ENCODE results near the gene KCNQ5.
"Not testable (repeated sequence)": the region's sequence is repeated elsewhere in the genome, so short reads cannot be mapped to it uniquely, and the experiment has no call there.

Gene KCNQ5

DNA sequence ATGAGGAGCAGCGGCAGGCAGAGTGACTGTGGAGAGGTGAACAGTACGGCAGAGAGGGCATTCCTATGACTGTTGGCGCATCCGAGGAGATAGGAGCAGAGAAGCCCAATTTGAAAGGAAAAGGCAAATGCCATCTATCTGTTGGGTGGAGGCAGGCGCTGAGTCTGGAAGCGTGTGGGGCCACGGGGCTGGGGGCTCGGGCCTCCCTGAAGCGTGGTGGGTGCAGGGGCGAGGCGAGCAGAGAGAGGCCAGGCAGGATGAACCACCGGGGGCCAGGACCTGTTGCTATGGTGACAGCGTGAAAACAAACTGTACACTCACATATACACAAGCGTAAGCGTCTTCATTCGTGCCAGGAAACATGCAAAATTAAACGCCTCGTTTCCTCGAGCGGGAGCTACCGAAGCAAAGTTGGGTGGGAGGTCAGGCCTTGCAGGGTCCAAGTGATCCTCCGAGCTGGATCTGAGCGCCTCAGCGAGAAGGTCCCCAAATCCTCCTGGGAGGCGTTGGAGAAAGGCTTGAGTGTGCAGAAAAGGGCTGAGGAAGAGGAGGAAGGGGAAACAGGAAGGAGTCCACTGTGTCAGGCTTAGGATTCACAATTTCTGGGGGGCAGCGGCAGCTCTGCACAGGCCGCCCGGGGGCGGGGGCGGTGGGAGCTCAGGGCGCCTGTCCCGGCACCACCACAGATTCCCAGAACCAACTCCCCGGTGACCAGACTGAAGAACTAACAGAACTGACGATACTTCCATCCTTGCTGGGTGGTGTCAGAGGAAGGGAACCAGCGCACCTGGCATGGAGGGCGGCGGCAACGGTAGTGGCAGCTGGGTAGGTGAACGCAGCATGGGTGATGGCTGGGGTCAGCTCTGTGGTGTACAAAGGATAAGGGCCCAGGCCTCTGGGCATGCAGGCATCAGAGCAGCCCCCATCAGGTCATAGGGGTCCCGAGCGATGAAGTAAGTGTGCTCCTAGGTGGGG lies 535.2 kb downstream of the KCNQ5 start:
- H3K9me3 Mint-ChIP-seq, result peaks cover 8% of the 10 kb centered on the region
- H3K27ac Mint-ChIP-seq, result no peak overlapping the region

DNA sequence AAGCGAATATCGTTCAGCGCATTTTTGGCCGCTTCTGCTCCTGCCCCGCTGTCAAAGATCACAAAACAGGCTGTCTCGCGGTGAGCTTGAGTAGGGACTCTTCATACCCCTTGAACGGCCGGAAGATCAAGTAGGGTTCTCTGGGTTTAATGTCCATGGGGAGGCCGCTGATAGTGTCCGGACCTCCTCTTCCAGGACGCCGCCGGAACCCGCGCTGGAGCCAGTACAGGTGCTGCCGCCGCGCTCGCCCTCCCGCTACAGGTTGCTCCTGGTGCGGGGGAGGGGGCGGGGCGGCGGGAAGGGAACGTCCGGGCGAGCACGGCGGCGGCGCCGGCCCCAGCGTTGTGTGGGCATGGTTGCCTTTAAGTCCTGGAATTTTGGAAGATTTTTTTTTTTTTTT lies 536.0 kb downstream of the KCNQ5 start:
- peaks cover 8% of the 10 kb centered on the region for H3K9me3 Mint-ChIP-seq
- CTCF ChIA-PET, result no interaction called here
- DNase-seq, result no peak

More for the DNA sequence above, 535.2 kb downstream of the KCNQ5 start:
- Mint-ChIP-seq H3K36me3 (peaks cover 6% of the 10 kb centered on the region), H3K4me1 (no peaks in the 10 kb centered on the region), H3K4me3 (no peak overlapping the region), H3K27me3 (no peaks in the 10 kb centered on the region)
- DNase-seq, result no peak
- CTCF ChIA-PET, result no interaction called here

DNA sequence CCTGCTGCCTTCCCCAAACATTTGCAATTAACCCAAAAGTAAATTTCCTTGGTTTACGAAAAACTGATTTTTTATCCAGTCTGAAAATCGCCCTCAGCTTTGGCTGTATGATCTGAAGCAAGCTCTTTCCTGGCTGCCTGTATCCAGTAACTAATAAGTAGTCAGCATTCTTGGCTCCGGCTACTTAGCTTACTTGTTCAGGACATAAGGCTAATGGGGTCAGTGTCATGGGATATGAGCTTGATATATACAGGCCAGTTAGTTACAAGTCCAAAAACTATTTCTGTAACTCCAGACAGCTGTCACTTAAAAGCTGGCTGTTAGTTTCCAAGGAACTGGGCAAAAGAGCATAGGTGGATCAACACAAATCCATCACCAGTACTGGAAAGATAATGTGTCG lies 547.2 kb downstream of the KCNQ5 start:
- Mint-ChIP-seq H3K9me3 (no peaks in the 10 kb centered on the region), H3K4me3 (no peak overlapping the region), H3K4me1 (no peaks in the 10 kb centered on the region), H3K36me3 (no peaks in the 10 kb centered on the region), H3K27me3 (no peaks in the 10 kb centered on the region), H3K27ac (no peak overlapping the region)
- DNase-seq, result no peak
- CTCF ChIA-PET, result interaction anchor here (0.5 to 1.0 kb wide), 4 partner anchors 157 to 640 kb away, joined by 3 read pairs; no protein-coding TSS in a partner anchor

More for the DNA sequence above, 536.0 kb downstream of the KCNQ5 start:
- Mint-ChIP-seq H3K27me3 (no peaks in the 10 kb centered on the region), H3K36me3 (peaks cover 6% of the 10 kb centered on the region), H3K4me1 (no peaks in the 10 kb centered on the region), H3K4me3 (no peak overlapping the region), H3K27ac (no peak overlapping the region)

DNA sequence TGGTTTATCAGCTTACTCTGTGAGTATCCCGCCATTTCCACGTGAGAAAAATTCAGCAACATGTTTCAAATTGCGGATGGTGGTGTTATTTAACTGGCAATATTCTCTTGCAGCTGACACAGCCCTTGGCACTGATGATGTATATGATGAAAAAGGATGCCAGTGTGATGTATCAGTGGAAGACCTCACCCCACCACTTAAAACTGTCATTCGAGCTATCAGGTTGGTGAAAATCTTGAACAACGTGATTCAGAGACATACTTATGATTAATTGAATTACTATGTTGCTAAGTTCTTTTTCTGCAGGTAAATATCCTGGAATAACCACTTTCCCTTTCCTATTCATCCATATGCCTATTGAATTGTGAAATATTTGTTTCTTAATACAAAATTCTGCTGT lies 547.8 kb downstream of the KCNQ5 start:
- Mint-ChIP-seq H3K27me3 (no peaks in the 10 kb centered on the region), H3K36me3 (no peaks in the 10 kb centered on the region), H3K27ac (no peak overlapping the region), H3K4me1 (no peaks in the 10 kb centered on the region), H3K9me3 (no peaks in the 10 kb centered on the region), H3K4me3 (no peak overlapping the region)
- CTCF ChIA-PET, result interaction anchor here (0.7 to 1.0 kb wide), 3 partner anchors 157 to 160 kb away, joined by 3 read pairs; no protein-coding TSS in a partner anchor
- no peak for DNase-seq

DNA sequence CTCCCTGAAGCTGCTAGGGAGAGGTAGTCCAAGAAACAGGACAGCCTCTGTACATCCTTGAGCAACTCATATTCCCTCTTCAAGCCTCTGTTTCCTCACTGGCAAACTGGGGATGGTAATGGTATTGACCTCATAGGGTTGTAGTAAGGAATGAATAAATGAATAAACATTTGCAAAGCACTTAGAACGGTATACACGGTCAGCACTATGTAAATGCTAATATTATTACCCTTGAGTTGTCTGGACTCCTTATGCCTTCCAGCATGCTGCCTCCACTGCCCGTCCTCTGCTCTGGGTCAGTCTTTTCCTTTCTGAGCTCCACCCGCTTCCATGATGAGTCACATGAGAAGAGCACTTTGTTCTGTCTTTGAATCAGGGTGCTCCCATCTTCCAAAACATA lies 552.8 kb downstream of the KCNQ5 start:
- no peaks in the 10 kb centered on the region for H3K9me3 Mint-ChIP-seq
- no peaks in the 10 kb centered on the region for H3K36me3 Mint-ChIP-seq
- CTCF ChIA-PET, result interaction anchor here (1.2 kb wide), 1 partner anchor 763 kb away, joined by 4 read pairs; no protein-coding TSS in a partner anchor
- no peak for DNase-seq
- no peaks in the 10 kb centered on the region for H3K4me1 Mint-ChIP-seq
- H3K27me3 Mint-ChIP-seq, result no peaks in the 10 kb centered on the region
- no peak overlapping the region for H3K27ac Mint-ChIP-seq
- no peak overlapping the region for H3K4me3 Mint-ChIP-seq

DNA sequence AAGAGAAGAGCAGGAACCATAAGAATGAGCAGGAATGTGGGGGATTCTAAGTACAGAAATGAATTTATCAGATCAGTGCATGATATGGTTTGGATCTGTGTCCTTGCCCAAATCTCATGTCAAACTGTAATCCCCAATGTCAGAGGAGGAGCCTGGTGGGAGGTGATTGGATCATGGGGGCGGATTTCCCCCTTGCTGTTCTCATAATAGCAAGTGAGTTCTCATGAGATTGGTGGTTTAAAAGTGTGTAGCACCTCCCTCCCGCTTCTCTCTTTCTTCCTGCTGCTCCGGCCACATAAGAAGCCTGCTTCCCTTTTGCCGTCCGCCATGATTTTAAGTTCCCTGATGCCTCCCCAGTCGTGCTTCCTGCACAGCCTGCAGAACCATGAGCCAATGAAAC lies 554.2 kb downstream of the KCNQ5 start:
- Mint-ChIP-seq H3K9me3 (no peaks in the 10 kb centered on the region), H3K4me3 (no peak overlapping the region)
- CTCF ChIA-PET, result no interaction called here

DNA sequence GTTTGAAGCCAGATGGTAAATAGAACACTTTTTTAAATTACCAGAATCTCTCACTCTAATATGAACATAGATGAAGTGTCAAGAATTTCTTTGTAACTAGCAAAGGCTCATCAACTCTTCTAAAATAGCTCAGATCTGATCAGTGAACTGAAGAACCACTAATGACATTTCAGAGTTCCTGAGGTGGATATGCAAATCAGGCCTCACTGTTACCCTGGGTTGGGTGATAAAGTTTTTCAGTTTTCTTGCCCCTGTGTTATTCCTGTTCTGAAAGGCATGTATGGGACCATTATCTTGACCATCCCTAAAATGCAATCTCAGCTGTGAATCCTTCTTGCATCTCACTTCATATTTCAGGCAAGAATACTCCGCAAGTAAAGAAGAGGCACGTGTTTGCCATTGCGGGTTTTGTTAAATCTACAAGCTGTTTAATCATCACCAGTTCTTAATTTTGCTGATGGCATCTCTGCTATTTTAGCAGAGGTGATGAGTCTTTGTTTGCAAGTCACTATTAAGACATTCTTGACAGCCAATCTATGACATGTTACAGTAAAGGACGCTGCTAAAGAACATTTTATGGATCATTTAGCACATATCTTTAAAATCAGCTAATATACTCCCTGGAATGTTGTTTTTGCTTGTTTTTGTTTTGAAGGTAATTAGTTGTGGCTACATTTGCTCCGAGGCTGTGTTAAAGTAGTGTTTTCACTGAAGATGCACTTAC lies 555.5 kb downstream of the KCNQ5 start:
- Mint-ChIP-seq H3K4me1 (peaks cover 4% of the 10 kb centered on the region), H3K4me3 (no peak overlapping the region), H3K27me3 (no peaks in the 10 kb centered on the region), H3K36me3 (no peaks in the 10 kb centered on the region), H3K9me3 (no peaks in the 10 kb centered on the region), H3K27ac (no peak overlapping the region)
- DNase-seq, result no peak
- CTCF ChIA-PET, result no interaction called here

More for the DNA sequence above, 554.2 kb downstream of the KCNQ5 start:
- no peak overlapping the region for H3K27ac Mint-ChIP-seq
- no peaks in the 10 kb centered on the region for H3K36me3 Mint-ChIP-seq
- DNase-seq, result no peak
- no peaks in the 10 kb centered on the region for H3K27me3 Mint-ChIP-seq
- peaks cover 4% of the 10 kb centered on the region for H3K4me1 Mint-ChIP-seq

DNA sequence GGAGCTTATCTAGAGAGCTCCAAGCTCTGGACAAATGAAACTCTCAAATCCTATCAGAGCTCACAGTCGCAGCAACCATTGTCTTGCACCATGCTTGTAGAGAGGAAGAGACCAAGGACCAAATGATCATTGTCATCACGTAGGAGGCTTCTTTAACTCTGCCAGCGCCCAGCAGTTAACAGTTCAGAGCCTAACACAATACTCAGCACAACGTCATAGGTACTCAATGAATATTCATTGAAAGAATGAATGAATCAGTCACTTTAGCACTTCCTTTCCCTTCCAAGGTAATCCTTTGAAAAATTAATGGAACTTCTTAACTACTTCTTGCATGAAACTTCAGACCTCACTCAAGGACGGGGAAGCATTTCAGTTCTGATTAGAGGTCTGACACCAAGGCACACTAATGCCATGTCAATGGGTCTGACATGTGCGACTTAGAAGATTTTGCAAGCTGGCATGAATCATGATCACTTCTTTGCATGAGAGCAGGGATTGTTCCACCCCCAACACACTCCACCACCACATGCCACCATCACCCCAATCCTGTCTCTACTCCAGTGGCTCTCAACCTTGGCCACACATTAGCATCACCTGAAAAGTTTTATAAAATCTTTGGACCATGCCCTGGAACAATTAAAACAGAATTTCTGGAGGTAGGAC lies 558.3 kb downstream of the KCNQ5 start:
- CTCF ChIA-PET, result interaction anchor here (0.7 to 1.8 kb wide), 5 partner anchors 557 to 768 kb away, joined by 3 to 8 read pairs (median 3); no protein-coding TSS in a partner anchor
- DNase-seq, result no peak
- no peaks in the 10 kb centered on the region for H3K27me3 Mint-ChIP-seq
- no peak overlapping the region for H3K4me3 Mint-ChIP-seq
- H3K36me3 Mint-ChIP-seq, result no peaks in the 10 kb centered on the region
- peaks cover 4% of the 10 kb centered on the region for H3K4me1 Mint-ChIP-seq
- H3K27ac Mint-ChIP-seq, result no peak overlapping the region
- H3K9me3 Mint-ChIP-seq, result no peaks in the 10 kb centered on the region

DNA sequence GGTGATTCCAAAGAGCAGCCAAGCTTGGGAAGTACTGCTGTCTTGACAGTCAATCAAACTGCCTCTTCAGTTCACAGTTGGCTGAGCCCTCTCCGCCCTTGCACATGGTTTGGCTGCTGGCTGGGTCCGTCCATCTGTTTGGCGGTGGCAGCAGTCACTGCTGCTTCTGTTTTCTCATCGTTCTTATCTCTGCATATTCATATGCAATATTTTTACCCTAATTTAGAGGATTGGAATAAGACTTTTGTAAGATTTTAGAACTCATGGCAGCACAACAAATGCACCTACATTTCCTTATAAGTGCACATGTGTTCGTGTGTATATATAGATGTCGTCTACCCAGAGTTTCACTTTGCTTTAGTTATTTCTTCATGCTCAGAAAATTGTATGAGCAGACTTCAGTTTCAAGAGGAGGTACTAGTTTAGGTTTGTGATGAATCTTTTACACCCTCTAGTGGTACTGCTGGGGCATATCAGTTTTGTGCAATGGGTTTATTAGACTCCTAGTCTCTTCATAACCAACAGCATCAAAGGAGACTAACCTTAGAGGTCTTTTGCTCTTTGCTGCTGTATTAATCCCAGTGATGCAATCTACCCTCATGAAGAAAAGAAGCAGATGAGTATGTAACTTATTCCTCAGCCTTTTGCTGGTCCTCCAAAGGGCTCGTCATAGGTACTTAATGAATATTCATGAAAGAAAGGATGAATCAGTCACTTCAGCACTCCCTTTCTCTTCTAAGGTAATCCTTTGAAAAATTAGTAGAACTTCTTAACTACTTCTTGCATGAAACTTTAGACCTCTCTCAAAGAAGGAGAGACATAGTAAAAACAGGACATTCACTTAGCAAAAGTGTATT lies 559.1 kb downstream of the KCNQ5 start:
- Mint-ChIP-seq H3K27me3 (no peaks in the 10 kb centered on the region), H3K27ac (no peak overlapping the region), H3K36me3 (no peaks in the 10 kb centered on the region), H3K4me1 (peaks cover 4% of the 10 kb centered on the region), H3K4me3 (no peak overlapping the region), H3K9me3 (no peaks in the 10 kb centered on the region)
- CTCF ChIA-PET, result interaction anchor here (0.7 to 2.0 kb wide), 5 partner anchors 561 to 769 kb away, joined by 3 to 11 read pairs (median 7); no protein-coding TSS in a partner anchor
- peak; percentile 25 for DNase-seq

DNA sequence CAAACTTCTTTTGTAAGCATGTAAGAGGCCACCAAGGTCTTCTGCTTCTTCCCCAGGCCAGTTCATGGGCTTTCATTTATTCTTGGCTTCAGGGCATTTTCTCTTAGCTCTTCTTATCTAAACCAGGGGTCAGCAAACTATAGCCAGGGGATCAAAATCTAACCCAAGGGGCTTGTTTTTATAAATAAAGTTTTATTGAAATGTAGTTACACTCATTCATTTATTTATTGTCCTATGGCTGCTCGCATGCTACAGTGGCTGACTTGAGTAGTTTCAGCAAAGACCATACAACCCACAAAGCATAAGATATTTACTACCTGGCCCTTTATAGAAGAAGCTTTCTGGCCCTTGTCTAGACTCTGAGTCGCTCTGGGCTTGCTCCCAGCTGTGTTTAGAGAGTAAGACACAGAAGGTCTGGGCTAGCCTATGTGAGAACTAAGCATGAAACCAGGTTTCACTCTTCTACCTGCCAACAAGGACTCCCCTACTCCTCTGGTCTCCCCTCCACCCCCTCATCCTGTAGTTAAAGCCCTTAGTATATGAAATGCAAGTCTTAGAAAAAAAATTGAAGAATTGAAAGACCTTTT lies 560.2 kb downstream of the KCNQ5 start:
- no peak for DNase-seq
- Mint-ChIP-seq H3K36me3 (no peaks in the 10 kb centered on the region), H3K27me3 (no peaks in the 10 kb centered on the region), H3K4me1 (peaks cover 4% of the 10 kb centered on the region), H3K27ac (no peak overlapping the region), H3K9me3 (no peaks in the 10 kb centered on the region), H3K4me3 (no peak overlapping the region)
- CTCF ChIA-PET, result interaction anchor here (1.0 to 2.0 kb wide), 2 partner anchors 566 to 770 kb away, joined by 3 to 11 read pairs; no protein-coding TSS in a partner anchor

DNA sequence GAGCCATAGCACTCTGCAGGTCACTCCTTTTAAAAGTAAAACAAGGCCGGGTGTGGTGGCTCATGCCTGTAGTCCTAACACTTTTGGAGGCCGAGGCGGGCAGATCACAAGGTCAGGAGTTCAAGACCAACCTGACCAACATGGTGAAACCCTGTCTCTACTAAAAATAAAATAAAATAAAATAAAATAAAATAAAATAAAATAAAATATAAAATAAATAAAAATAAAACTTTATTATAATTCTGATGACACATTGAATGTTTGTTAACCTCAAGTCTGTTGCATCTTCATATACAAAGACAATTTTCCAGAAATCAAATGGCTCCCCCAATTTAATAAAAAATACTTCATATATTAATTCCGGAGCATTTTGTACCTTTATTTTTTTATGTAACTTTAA lies 571.4 kb downstream of the KCNQ5 start:
- H3K36me3 Mint-ChIP-seq, result not testable (repeated sequence)

DNA sequence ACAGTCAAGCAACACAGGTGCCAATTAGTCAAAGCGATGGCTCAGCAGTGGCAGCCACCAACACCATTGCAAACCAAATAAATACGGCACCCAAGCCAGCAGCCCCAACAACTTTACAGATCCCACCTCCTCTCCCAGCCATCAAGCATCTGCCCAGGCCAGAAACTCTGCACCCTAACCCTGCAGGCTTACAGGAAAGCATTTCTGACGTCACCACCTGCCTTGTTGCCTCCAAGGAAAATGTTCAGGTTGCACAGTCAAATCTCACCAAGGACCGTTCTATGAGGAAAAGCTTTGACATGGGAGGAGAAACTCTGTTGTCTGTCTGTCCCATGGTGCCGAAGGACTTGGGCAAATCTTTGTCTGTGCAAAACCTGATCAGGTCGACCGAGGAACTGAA lies 572.9 kb downstream of the KCNQ5 start:
- Mint-ChIP-seq H3K9me3 (no peaks in the 10 kb centered on the region), H3K27me3 (no peaks in the 10 kb centered on the region), H3K4me1 (no peaks in the 10 kb centered on the region), H3K27ac (no peak overlapping the region), H3K36me3 (no peaks in the 10 kb centered on the region), H3K4me3 (no peak overlapping the region)
- no peak for DNase-seq
- CTCF ChIA-PET, result no interaction called here

More for the DNA sequence above, 571.4 kb downstream of the KCNQ5 start:
- H3K9me3 Mint-ChIP-seq, H3K27me3 Mint-ChIP-seq, H3K27ac Mint-ChIP-seq, H3K4me3 Mint-ChIP-seq, DNase-seq, CTCF ChIA-PET, H3K4me1 Mint-ChIP-seq: not testable (repeated sequence)

DNA sequence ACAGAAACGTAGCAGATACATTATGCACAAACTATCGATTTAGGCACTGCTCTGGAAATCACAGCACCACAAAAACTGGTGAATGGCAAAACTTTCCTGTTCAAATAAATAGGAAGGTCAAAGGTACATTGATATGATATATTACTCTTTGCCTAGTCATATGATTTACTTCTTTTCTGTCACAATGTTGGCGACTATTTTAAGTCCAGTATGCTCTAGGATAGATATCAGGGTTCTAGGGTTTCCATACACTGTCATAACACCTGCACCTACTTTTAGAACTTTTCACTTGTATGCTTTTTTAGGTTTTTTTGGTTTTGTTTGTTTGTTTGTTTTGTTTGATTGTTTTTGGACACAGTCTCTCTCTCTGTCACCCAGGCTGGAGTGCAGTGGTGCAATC lies 578.4 kb downstream of the KCNQ5 start:
- Mint-ChIP-seq H3K9me3 (no peaks in the 10 kb centered on the region), H3K27ac (no peak overlapping the region), H3K36me3 (no peaks in the 10 kb centered on the region), H3K4me3 (no peak overlapping the region), H3K4me1 (no peaks in the 10 kb centered on the region), H3K27me3 (no peaks in the 10 kb centered on the region)
- CTCF ChIA-PET, result no interaction called here
- DNase-seq, result no peak
